NB4 (cell line): ENCODE results near the gene CLIC1.
A peak's percentile ranks its signal among the peaks of the same experiment; 100 is the strongest.

ENCODE experiments used
- DNase-seq: peaks from one replicate; pipeline ENCODE4 v3.0.0; 2010; ENCODE audit warnings: low read depth
- H3K4me3 ChIP-seq: one replicate; pipeline ENCODE4 v1.5.1; 2011; ENCODE audit warnings: mild to moderate bottlenecking, low read depth, low read length, moderate library complexity
- MYC ChIP-seq: IDR thresholded peaks from 2 replicates; pipeline ENCODE4 v1.6.1; 2011; ENCODE audit warnings: low read depth, low read length
- POLR2A ChIP-seq: IDR thresholded peaks from 2 replicates; pipeline ENCODE4 v1.6.1; 2011; ENCODE audit warnings: mild to moderate bottlenecking; ENCODE audit not compliant: insufficient read length; ENCODE audit errors: extremely low read depth
- TF ChIP-seq, protein P1 (sequence below): IDR thresholded peaks from one replicate; pipeline ENCODE4 v1.5.1; 2012; ENCODE audit warnings: low read depth, low read length
- TF ChIP-seq, protein P2 (sequence below): IDR thresholded peaks from 2 replicates; pipeline ENCODE4 v1.6.1; 2011; ENCODE audit warnings: low read depth, low read length

CLIC1 gene

DNA sequence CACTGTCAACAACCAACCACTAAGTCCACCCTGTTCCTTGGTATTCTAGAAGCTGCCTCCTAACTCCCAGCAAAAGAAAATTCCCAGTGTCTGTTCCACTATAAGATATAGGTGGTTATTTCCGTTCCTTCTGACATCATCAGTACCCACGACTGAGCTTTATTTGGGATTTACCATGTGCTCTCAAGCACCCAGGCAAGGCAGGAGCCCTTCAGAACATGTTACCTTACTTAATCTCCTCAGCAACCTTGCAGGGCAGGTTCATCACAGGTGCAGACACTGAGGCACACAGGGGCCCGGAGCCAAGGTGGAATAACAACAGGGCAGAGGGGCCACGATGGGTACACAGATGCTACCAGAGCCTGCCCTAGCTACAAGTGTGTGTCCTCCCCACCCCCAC lies 44.0 kb downstream of the CLIC1 start:
- no peak overlapping the region for H3K4me3 ChIP-seq
- no peak for DNase-seq
- no peak for TF ChIP-seq MYC
- TF ChIP-seq, protein P1, sequence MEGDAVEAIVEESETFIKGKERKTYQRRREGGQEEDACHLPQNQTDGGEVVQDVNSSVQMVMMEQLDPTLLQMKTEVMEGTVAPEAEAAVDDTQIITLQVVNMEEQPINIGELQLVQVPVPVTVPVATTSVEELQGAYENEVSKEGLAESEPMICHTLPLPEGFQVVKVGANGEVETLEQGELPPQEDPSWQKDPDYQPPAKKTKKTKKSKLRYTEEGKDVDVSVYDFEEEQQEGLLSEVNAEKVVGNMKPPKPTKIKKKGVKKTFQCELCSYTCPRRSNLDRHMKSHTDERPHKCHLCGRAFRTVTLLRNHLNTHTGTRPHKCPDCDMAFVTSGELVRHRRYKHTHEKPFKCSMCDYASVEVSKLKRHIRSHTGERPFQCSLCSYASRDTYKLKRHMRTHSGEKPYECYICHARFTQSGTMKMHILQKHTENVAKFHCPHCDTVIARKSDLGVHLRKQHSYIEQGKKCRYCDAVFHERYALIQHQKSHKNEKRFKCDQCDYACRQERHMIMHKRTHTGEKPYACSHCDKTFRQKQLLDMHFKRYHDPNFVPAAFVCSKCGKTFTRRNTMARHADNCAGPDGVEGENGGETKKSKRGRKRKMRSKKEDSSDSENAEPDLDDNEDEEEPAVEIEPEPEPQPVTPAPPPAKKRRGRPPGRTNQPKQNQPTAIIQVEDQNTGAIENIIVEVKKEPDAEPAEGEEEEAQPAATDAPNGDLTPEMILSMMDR, result no peak
- no peak for TF ChIP-seq POLR2A
- TF ChIP-seq, protein P2, sequence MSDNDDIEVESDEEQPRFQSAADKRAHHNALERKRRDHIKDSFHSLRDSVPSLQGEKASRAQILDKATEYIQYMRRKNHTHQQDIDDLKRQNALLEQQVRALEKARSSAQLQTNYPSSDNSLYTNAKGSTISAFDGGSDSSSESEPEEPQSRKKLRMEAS, result no peak

DNA sequence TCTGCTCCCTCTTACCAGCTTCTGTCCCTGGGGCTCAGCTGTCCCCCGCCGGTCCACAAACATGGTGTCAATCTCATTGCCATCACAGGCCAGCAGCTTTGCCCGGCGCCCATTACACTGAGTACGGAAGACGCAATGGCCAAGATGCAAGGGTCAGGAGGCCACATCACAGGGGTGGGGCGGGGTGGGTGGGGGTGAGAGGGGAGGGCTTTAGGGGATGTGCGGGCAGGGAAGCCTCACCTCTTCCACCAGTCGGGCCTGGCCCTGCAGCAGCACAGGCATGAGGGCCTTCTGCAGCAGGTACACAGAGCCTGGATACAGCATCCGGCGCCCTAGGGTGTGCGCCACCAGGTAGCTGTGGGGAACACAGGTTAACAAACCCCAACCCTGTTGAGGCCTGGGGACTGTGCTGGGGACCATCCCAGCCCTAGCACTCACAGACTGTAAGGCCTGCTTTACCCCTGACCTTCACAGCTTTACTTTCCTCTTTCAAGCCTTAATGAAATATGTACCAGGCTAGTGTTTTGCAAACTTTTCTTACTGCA lies 44.7 kb downstream of the CLIC1 start:
- TF ChIP-seq MYC (no peak), POLR2A (no peak)
- TF ChIP-seq, protein P1, result no peak
- TF ChIP-seq, protein P2, result no peak
- H3K4me3 ChIP-seq, result no peak overlapping the region
- no peak for DNase-seq

DNA sequence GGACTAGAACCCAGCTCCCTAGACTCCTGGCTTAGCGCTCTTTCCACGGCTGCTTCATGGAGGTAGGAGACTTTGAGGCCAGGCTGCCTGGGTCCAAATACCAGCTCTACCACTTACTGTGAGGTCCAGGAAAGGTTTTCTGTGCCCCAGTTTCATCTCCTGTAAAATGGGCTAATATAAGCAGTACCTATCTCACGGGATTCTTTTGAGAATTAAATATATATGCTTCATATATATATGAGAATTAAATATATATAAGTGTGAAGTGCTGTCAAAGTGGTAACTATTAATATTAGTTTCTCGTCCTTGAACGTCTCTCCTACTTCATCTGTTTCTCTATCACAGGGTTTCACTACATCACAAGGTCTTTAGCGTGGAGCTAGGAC lies 45.3 kb downstream of the CLIC1 start:
- no peak overlapping the region for H3K4me3 ChIP-seq
- TF ChIP-seq, protein P2, result no peak
- TF ChIP-seq MYC, result no peak
- TF ChIP-seq, protein P1, result no peak
- no peak for TF ChIP-seq POLR2A
- DNase-seq, result no peak

DNA sequence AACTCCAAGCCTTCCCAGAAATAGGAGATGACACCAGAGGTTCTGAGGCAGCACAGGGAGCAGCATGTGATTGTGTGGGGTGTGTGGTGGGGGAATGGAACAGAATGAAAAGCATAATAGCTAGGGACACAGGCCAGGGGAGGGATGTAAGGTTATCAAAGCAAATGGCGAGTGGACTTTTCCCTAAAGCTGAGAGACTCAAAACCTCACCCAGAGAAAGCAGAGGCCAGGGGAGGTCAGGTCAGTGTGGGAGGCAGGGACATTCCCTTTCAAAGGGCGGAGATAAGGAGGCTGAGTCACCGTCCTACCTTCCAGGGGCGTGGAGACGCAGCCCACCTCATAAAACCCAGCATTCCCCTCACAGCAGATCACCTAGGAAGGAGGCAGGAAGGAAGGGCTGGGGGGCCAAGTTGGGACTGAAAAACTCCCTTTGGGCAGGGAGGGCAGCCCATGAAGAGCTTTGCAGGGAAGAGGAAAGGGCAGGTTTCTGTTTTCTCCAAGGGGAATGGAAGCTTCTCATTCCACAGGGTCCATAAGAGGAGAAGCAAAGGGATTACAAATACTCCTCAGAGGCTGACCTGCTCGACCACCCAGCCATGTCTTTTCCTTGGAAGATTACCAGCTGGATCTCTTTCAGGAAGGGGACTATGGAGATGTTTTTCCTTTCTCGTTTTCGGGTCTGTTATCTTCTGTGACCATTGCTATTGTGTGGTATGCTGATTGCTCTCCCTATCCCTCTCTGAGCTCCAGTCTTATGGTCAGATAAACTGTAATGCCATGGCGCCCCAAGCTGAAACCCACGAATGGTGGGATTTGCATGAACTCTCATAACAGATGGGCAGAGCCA lies 45.9 kb downstream of the CLIC1 start:
- TF ChIP-seq MYC (no peak), POLR2A (no peak)
- TF ChIP-seq, protein P1, result no peak
- TF ChIP-seq, protein P2, result no peak
- H3K4me3 ChIP-seq, result no peak overlapping the region
- DNase-seq, result no peak

DNA sequence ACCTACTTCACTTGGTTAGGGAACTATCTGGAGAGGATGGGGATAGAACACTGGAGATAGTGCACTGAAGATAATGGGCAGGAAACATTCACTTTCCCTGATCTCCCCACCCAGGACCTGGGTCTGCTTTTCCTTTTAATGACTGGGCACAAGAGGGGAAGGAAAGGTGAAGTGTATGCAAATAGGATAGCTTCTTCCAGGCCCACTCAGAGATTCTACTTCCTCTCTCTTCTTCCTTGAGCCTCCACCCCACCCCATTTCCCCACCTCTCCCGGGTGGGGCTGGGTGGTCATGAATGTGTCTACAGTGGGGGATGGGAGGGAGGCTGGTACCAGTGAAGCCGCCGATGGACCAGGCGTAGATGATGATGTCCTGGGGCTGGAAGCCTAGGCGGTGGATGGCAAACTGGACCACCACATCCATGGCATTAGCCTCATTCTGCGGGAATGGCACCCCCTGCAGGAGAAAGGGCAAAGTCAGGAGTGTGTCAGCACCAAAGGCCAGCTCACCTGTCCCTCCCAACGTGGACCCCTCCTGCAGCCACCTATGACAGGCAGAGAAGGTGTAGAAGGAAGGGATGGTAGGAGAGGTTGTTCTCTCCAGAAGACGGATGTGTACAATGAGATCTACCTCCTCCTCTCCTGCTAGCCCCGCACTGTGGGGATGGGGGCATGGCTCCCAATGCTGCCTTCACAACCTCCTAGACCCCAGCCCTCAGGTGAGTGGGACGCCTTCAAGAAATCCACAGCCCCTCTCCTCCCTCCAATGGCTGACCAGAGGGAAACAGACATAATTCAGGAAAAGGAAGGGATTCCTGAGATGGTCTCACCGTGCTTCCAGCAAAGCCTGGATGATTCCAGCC lies 46.9 kb downstream of the CLIC1 start:
- TF ChIP-seq POLR2A, result no peak
- TF ChIP-seq, protein P1, result peak; percentile 60
- no peak for TF ChIP-seq MYC
- TF ChIP-seq, protein P2, result no peak
- H3K4me3 ChIP-seq, result no peak overlapping the region
- no peak for DNase-seq
